ENCODE measurements around the gene MACROD2.

MACROD2 gene

GRCh38 chr20:14064333-14064732, 69.0 kb downstream of the MACROD2 start:
- no peak for DNase-seq

DNA sequence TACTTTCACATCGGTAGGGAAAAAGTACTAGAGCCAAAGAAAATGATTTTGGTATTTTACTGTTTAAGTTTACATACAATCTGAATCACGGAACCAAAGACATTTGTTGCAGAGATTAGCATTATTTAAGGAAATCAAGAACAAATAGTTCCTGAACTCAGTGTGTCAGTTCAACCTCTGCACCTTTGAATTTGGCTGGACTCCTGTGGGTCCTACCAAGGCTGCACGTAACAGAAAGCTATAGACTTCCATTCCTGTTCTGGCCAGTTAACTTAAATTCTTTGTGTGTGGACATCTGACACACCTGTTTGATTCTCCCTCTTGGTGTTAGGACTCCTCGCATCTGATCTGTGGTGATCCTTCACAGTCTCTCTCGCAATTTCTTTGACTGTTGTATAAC, 69.6 kb downstream of the MACROD2 start:
- no peak for DNase-seq

GRCh38 chr20:14065774-14066173, 70.5 kb downstream of the MACROD2 start:
- DNase-seq = no peak

DNA sequence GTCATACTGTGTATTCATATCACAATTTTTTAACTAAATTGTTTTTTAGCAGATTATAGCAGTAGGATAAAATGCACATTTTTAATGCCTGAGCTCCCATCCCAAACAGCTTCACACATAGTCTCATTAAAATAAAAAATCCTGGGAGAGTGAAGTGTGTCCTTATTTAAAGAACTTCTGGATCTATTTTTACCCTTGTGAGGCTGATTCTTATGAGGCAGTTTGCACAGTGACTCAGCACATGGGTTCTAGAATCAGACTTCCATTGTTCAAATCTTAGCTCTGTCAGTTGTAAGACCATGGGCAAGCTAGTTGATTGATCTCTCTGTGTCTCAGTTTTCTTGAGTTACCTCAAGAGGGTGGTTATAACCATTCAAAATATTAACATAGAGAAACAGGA, 72.3 kb downstream of the MACROD2 start:
- DNase-seq = no peak

DNA sequence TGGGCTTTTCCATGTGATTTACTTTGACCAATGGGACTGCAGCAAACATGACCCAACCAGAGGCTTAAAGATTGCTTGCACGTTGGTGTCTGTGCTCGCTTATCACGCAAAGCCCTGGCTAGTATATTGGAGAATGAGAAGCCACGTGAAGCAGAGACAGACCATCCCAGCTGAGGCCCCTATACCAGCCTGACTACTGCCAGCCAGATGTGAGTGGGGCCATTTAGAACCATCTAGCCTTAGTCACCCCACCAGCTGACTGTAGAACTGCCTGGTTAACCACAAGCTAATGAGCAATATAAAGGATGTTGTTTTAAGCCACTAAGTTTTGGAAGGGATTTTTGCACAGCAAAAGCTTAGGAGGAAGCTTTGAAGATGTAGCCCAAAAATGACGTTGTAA, 74.5 kb downstream of the MACROD2 start:
- DNase-seq = no peak

- DNase-seq = no peak
Measured at GRCh38 chr20:14093652-14094051, 98.3 kb downstream of the MACROD2 start.

GRCh38 chr20:14098261-14098660, 102.9 kb downstream of the MACROD2 start:
- no peak for DNase-seq

GRCh38 chr20:14113416-14113815, 118.1 kb downstream of the MACROD2 start:
- no peak for DNase-seq

DNA sequence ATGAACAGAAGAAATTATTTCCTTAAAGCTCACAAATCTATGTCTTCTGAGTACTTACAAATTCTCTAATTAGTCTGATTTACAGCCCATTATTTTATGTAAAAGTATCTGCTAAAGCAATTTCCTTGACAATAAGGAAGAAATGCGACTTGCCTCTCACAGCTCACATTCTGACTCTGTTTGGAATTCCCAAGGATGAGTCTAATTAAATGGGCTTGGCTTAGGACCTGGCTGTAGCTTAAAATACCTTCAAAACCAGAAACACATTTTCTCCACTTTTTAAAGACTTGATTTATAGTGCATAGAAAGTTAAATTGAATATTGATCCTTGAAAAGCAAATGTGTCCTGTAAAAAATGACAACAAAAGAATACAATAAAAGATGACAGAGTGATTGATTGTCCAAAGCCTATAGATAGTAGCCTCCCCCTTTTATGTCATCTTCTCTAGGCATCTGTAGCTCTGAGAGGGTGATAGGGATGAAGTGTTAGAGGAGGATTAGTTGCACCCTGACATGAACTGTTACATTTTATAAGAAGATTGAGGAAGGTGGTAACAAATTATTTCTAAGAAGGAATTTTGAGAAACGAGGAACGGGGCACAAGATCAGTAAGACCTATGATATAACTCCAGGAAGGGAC, 118.9 kb downstream of the MACROD2 start:
- DNase-seq = no peak

GRCh38 chr20:14116037-14116436, 120.7 kb downstream of the MACROD2 start:
- no peak for DNase-seq

- no peak for DNase-seq
Measured at GRCh38 chr20:14117768-14118167, 122.5 kb downstream of the MACROD2 start.

DNA sequence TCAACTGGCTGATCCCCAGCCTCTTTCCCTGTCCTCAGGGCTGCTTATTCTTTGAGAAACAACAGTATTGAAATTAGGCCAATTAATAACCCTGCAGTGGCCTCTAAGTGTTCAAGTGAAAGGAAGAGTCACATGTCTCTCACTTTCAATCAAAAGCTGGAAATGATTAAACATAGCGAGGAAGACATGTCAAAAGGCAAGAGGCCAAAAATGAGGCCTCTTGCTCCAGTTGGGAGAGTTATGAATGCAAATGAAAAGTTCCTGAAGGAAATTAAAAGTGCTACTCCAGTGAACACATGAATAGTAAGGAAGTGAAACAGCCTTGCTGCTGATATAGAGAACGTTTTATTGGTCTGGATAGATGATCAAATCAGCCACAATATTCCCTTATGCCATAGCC, 131.5 kb downstream of the MACROD2 start:
- DNase-seq = no peak

- no peak for DNase-seq
Measured at GRCh38 chr20:14127514-14128223, 132.4 kb downstream of the MACROD2 start.

- no peak for DNase-seq
Measured at GRCh38 chr20:14134004-14134403, 138.7 kb downstream of the MACROD2 start.

DNA sequence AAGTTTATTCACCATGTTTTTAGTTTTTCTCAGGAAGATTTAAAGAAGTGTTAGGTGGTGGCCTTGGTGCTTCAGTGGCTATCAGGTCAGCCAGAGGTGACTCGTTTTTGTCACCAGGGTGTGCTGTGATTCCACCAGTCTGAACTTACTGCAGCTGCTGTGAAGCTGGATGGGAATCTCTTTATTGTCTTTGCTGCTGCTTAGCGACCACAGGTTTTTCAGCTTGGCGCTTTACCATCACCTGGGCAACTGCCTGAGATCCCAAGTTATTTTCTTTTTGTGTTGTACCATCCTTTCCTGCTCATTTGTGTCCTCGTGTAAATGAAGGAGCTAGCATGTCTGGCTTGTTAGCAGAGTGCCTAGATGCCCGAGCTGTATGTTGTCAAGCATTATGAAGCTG, 146.9 kb downstream of the MACROD2 start:
- no peak for DNase-seq

GRCh38 chr20:14142964-14143627, 147.8 kb downstream of the MACROD2 start:
- DNase-seq = no peak

GRCh38 chr20:14148042-14148441, 152.7 kb downstream of the MACROD2 start:
- DNase-seq = no peak

- DNase-seq = no peak
Measured at GRCh38 chr20:14155361-14155760, 160.0 kb downstream of the MACROD2 start.

GRCh38 chr20:14178528-14178927, 183.2 kb downstream of the MACROD2 start:
- no peak for DNase-seq

DNA sequence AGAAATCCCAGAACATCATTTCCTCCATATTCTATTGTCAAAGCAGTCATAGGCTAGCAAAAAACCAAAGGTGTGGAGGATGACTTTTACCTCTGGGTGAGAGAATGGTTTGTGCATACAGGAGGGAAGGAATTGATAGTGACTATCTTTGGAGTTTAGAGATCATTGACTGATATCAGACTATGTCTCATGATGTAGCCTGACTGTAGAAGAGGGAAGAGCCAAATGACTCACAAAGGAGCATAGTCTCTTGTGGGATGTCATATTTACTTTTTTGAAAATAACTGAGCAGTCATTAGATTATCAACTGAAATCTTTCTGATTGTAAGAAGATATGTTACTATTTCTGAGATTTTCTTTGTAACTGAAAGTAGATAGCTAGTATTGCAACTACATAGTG, 183.6 kb downstream of the MACROD2 start:
- no peak for DNase-seq

DNA sequence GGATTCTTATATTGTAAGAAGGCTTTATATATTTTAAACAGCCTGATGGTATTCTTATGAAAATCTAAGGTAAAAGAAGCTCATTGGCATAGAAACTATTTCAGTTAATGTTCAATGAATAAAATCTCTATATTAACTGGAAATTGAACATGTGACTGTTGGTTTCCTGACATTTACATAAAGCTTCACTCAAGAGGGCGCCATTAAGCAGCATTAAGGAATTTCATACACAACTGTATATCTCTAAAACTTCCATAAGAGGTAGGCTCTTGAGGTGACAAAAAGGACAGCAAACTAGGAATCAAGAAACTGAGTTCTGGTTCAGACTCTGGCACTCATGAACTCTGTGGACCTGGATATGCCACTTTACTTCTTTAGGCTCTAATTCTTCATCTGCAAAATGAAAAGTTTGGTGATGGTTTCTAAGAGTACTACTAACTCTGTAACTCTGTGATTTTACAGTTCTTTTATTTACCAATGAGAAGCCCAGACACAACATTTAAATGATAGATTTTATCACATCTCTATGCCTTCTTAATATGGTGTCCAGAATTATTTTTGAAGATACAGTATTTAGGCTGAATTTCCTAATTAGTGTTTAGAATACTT, 194.6 kb downstream of the MACROD2 start:
- no peak for DNase-seq

GRCh38 chr20:14191559-14191958, 196.2 kb downstream of the MACROD2 start:
- DNase-seq = no peak

DNA sequence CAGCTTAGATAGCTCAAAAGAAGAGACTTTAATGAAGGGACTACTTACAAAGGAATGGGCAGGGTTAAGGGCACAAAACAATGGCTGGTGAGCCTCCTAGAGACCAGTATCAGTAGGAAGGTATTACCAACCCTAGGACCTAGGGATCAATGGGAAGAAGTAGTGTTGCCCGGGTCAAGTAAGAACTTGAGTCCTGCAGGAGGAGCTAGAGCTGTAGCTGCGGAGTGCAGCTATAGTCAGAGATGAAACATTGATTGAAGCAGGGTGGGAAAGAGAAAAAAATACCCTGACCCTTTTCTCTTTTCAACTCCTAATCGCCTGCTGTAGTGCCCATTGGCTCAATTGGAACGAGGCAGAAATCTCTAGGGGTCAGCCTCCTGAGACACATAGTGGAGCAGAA, 198.1 kb downstream of the MACROD2 start:
- DNase-seq = no peak

- no peak for DNase-seq
Measured at GRCh38 chr20:14193885-14194284, 198.6 kb downstream of the MACROD2 start.
